ENCODE data around the gene KLHL40.
"Not testable (repeated sequence)": the region's sequence is repeated elsewhere in the genome, so short reads cannot be mapped to it uniquely, and the experiment has no call there.

Gene KLHL40

DNA sequence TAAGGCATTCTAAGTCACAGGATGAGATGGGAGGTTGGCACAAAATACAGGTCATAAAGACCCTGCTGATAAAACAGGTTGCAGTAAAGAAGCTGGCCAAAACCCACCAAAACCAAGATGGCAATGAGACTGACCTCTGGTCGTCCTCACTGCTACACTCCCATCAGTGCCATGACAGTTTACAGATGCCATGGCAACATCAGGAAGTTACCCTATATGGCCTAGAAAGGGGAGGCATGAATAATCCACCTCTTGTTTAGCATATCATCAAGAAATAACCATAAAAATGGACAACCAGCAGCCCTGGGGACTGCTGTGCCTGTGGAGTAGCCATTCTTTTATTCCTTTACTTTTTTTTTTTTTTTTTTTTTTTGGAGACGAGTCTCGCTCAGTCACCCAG lies 37.1 kb downstream of the KLHL40 start:
- DNase-seq (ENCODE audit: low read depth): not testable (repeated sequence)

DNA sequence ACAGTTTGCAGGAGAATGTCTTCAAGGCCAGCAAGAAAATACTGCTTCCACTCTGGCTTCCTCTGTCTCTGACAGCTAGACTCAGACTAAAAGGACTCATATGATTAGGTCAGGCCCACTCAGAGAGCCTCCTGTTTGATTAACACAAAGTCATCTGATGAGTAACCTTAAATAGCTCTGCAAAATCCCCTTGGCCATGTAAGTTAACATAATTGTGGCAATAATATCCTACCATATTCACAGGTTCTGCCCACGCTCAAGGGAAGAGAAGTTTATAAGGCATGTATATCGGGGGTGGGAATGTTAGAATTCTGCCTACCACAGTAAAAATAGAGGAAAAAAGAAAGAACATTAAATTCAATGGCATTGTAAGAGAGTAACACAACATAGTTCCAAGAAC lies 37.9 kb downstream of the KLHL40 start:
- DNase-seq (ENCODE audit: low read depth): no peak

DNA sequence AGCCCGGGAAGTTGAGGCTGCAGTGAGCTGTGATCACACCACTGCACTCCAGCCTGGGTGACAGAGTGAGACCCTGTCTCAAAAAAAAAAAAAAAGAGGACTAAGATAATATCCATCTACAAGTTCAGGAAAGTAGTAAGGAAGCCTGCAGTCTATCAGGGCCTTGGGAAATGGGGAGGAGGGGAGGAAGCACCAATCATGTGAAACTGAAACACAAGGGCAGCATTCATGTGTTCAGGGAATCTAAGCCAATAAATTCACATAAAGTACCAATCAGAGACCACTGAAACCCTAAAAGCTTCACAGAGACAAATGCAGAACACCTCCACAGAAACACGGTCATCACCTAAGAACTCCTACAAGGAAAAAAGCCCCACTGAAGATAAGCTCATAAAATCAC lies 40.1 kb downstream of the KLHL40 start:
- DNase-seq (ENCODE audit: low read depth): no peak

DNA sequence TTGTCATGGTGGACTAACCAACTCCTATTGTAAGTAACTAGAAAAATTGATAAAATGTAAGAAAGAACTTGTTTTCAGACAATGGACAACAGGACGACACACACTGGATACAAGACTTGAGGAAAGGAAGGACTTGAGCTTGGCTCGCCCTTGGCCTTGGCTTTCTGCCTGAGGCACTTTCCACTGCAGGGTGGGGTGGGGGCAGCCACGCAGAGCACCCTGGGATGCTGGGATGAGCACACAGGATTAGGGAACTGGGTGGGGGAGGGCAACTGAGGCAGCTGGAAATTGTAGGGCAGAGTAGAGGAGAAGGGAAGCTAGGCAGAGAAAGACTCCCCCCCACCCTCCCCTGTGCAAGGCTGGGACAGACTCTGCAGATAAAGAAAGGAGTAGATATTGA lies 42.7 kb downstream of the KLHL40 start:
- DNase-seq (ENCODE audit: low read depth): no peak

DNA sequence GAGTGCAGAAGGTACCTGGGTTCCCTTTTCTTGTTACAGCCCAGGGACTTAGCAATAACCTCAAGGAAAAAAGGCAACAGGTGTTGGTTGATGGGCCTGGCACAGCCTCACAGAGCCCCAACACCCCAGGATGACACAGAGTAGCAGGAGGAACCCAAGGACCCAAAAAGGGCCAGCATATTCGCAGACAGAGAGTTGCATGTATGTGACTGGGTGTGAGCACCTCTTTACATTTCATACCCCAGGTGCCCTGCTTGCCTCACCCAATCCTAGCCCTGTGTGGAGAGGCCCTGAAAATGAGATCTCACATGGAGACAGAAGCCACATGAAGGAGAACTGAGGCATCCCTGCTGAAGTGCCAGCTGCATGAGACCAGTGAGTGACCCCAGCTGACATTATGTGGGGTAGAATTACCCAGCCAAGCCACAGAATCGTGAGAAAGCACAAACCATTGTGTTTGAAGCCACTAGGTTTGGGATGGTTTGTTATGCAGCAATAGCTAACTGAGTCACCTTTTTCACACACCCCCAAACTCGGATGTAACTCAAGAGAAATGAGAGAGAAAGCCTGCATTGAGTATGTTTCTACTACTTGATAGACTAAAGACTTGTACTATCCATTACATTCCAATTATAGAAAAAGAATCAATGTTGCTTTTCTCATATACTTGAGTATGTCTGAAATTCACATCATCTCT lies 43.5 kb downstream of the KLHL40 start:
- no peak for DNase-seq (ENCODE audit: low read depth)

DNA sequence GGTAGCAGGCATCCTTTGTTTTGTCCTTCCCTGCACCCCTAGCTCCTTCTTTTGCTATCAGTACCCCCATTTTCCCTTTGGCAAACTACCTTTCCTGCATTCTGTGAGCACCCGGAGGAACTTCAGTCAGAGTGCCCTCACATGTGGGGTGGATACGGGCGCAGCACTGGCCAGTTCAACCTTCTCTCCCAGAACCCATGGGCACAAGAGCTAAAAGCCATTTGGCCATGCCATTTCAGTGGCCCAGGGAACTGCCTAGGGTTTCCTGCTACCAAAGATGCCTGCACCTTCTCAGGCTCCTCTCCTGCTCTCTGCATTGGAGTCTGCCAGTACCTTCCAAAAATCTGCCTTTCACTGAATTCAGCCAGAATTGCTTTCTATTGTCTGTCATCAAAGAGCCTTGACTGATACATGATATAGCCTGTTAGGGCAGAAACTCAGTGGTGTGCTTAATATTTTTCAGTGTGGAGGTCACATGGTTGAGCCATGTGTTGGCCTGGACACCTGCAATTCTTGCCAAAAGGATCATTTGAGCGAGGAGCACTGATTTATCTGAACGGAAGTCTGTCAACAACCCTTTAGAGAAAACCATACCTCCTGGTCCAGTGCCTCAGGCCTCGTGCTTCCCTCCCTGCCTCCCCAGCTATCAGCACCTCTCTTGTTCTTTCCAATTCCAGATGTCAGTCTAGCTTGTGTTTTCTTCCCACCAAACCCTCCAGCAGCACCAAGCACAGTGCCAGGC lies 44.2 kb downstream of the KLHL40 start:
- DNase-seq (ENCODE audit: low read depth): no peak

DNA sequence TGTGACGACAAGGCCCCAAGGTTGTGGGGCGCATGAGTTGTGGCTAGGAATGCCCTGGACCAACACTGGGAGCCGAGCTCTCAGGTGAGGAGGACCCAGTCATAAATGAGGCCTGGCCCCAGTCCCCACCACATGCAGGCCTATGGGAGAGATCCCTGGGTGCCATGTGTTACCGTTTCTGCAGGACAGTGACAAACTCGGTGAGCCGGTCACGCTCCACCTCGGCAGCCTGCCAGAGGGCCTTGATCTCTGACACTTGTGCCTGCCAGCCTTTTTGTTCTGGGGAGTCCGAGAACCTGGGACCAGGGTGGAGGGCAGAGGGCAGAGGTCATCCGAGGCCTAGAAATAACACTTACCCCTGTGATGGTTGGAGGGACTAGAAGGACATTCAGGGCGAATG lies 45.0 kb downstream of the KLHL40 start:
- DNase-seq (ENCODE audit: low read depth): no peak

DNA sequence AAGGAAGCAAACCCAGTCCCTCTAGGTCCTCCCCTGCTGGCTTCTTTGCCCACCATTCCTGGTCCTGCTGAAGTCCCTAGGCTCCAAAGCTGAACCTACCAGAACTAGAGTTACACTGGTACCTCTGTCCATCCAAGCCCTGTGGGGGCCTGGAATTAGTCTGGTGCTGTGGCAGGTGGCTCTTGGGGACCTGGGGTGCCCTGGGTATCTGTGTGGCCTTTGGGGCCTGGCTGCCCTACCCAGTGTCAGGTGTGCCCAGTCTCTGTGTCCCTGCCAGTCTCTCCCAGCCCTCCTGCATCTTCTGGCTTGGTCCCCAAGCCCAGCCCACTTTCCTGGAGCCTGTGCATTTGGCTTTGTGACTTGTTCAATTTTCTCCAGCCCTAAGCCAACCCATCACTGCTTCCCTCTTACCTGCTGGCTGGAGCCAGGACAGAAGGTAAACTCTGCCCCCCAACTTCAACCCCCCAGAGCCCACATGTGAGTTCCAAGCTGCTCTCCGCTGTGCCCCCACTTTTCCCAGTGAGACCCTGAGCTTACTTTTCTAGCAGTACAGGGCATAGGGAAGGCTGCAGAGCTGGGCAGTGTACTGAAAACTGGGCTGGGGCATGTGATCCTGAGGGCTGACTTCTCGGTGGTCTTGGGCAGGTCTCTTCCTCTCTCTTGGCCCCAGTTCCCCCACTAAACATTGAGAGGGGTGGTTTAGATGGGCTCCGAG lies 45.5 kb downstream of the KLHL40 start:
- DNase-seq (ENCODE audit: low read depth): no peak

DNA sequence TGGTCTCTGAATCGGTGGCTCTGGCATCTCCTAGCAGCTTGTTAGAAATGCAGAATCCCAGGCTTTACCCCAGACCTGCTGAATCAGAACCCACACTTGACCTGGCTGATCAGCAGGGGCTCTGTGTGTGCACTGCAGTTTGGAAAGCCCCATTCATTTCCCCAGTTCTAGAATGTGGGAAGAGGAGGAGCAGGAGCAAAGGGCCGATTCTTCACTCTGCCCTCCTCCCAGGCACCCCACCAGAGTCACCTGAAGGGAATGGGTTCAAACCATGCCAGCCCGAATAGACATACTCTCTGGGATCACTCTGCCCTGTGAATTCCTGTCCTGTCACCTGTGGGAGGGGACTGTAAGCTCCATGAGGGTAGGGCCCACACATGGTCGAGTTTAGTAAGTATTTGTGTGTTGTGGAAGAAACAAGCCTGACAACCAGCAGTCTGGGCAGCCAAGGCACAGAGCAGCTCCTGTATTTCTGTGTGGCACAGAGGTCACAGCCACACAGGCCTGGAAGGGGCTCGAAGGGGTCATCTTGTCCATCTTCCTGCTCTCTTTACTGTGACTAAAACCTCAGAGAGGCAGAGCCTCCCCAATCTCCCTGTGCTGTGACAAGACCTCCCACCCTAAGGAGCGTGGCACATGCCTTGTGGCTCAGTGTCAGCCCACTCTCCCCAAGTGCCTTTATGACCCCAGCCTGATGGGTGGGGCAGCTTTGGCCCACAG lies 46.3 kb downstream of the KLHL40 start:
- no peak for DNase-seq (ENCODE audit: low read depth)

DNA sequence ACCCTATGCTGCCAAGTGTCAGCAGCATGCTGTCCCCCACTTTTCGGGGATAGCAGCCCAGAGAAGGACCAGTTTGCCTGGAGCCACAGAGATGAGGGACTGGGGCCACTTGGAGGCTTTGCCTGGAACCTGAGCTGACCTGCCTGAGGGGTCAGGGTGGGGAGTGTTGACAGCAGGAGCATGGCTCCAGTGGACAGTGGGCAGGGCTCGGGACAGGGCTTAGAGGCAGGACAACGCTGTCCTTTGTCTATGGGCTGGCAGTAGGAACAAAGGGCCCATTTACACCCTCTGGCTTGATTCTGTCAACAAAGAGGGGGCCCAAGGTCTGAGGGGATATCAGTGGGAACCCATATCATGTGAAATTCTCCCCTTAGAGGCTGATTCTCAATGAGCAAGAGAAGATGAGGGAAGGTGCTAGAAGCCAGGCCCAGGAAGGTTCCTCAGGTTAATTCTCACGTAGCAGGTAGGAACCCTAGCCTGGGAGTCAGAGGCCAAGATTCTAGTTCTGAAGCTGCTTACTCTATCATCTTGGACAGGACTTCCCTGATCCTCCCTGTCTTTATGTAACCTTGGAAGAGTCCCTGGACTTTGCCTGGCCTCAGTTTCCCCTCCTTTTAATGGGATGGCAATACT lies 47.0 kb downstream of the KLHL40 start:
- no peak for DNase-seq (ENCODE audit: low read depth)

DNA sequence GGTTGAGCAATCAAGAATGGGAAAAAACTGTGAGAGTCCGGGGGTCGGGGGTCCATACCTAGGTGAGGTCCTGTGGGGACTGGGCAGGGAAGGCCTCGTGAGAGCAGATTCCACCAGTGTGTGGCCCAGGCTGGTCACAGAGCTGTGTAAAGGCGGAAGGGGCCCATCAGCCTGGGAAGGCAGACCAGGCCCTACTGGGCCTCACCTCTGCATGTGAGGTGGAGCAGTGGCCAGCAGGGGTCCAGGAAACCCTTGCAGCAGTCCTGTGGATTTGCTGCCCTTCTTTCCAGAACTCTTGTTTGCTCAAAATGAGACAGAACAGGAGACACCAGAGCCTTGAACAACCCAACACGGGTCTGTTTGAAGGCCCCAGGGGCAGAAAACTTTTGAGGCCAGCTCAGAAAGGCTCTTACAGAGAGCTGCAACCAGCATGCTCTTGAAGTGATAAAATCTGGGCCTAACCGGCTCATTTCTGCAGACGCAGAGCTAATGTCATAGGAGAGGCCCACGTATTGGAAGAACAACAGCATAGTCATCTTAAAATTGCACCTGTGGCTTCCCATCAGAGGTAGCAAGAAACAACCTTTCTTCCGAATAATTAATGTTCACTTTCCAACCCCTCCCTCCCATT lies 47.6 kb downstream of the KLHL40 start:
- DNase-seq (ENCODE audit: low read depth): no peak

DNA sequence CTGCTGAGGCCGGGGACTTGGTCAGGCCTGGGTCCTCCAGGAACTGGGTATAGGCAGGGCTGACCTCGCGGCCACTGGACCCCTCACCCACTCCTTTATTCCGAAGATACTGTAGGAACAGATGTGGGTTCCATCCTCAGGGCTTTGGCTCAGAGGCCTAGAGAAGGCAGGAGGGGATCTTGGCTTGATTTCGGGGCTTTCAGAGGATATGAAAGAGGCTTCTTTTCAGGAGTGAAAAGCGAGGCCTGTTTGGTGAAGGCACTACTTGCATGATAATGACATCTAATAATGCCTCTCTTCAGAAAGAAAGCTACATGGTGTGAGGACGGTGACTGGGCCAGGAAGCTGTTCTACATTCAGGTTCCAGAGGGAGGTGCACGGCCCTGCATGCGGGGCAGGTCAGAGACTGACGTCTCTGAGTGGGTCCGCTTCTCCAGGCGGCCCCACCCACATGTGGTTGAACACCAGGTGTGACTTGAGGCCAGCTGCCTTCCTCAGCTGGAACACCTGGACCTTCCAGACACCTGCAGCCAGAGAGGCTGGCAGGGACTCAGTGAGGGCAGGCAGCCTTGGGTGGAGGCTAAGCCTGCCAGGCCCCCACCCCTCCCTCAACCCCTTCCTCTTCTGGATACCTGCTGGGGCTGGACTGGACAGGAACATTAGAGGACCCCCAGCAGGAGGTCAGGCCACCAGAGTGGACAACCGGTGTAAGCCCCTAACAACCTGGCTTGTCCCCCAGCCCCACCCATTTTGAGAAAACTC lies 48.3 kb downstream of the KLHL40 start:
- no peak for DNase-seq (ENCODE audit: low read depth)

DNA sequence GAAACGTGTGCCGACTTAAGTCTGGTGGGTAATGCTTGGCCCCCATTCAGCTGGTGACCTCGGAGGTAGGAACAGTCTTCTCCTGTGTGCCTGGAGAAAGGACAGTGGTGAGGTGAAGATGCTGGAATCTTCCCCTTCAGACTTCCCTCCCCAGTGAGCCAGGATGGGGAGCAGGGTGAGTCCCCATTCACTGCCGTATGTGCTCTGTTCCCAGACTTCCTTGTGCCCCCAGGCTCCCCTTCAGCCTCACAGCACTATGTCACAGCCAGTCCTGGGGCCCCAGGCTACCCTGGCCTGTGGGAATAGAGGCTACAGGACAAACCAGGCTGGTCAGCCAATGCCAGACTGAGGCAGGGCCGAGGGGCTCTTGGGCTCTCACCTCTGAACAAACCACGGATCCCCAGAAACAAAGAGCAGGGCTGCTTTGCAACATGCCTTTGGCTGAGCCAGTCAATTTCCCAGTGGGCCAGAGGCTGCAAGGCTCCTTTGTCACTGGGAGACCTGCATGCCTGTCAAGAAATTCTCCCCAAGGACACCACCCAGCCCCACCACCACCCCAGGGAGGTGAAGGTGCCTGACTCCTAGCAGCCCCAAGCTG lies 49.0 kb downstream of the KLHL40 start:
- no peak for DNase-seq (ENCODE audit: low read depth)

DNA sequence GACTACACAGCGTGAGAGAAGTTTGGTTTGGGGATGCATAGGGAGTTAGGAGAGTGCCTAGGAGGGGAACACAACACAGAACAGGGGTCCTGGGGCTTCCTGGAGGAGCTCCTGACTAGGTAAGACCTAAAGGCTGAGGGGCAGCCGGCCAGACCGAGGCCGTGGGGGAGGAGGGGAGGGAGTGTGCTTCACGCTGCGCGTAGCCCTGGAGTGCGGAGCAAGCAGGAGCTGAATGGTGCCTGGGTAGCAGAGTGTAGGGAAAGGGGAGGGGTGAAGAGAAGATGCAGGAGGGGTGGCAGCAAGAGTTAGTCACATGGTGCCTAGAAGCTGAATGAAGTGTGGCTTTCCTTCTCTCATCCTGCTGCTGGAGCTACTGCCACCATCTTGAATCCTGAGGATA lies 49.7 kb downstream of the KLHL40 start:
- no peak for DNase-seq (ENCODE audit: low read depth)

DNA sequence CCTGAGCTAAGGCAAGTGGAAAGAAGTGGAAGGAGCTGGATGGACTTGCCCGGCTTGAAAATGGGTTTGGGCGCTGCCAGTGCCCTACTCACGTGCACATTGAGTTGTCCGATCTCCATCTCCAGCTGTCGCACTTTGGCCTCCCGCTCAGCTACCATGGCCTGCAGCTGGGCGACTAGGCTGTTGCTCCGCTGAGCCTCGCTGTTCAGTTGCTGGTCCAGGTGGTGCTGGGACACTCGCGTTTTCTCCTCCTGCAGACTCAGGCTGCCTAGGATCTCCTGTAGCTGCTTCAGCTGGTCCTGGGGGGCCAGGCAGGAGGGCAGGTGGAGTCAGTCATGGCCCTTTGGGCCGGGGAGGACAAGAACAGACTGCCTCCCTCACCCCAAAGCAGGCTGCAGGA lies 50.3 kb downstream of the KLHL40 start:
- DNase-seq (ENCODE audit: low read depth): no peak

DNA sequence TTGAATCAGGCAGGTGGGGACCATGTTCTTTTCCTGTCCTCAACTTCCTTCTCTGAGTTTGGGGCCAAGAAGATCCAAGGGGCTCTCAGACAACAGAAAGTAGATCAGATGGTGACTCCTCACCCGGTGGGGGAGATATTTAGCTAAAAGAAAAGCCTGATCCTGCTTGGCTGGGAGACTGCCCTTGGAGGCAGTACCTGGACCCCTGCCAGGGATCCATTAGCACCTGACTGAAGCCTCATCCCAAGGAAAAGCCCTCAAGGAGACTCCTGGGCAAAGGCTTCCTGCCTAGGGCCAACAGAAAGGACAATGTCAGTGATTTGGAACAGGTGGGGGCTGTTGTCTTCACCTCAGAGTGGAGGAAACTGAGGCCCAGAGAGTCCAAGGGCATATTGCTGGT lies 50.7 kb downstream of the KLHL40 start:
- no peak for DNase-seq (ENCODE audit: low read depth)

DNA sequence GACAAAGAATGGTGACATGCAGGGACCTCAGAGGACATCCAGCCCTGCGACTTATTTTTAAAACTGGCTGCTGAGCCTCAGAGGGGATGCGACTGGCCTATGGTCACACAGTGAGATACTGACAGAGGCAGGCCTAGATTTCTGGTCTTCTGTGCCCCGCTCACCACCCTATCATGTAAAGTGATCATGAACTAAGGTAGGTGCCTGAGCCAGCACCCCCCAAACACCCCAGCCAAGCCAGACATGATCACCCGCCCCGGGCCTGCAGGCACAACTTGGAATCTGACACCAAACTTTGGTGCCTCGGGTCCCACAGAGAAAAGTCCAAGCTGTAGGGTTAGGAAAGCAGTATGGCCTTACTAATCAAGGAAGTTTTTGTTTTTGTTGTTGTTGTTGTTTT lies 51.2 kb downstream of the KLHL40 start:
- DNase-seq (ENCODE audit: low read depth): no peak

DNA sequence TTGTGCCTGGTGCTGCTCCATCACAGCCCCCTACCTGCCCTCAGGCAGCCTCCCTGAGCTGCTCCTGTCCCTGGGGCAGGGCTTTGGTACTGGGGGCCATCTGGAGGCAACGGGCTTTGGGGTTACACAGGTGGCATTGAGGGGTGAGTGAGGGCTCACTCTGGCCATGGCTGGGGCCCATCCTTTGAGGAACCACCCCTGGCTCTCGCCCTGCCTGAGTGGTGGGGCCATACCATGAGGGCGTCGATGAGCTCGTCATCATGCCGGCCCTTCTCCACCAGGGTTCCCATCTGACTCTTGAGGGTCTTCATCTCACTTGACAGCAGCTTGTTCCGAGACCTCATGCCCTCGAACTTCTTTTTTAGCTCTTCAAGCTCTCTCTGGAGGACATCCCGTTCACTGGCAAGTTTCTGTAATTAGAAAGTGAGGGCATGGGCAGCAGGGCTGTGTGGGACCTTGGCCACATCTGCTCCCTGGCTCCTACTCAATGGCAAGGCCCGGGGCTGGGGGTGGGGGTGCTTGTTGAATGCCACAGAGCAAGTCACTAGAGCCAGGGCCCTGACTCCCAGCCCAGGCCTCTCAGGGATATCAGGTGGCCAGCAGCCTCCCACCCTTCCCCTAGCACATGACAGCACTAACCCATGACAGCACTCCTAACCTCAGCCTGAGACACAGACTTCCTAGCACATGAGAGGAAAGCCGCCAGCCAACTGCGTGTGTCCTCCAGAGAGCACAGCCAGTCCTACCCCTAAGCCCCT lies 54.2 kb downstream of the KLHL40 start:
- no peak for DNase-seq (ENCODE audit: low read depth)

DNA sequence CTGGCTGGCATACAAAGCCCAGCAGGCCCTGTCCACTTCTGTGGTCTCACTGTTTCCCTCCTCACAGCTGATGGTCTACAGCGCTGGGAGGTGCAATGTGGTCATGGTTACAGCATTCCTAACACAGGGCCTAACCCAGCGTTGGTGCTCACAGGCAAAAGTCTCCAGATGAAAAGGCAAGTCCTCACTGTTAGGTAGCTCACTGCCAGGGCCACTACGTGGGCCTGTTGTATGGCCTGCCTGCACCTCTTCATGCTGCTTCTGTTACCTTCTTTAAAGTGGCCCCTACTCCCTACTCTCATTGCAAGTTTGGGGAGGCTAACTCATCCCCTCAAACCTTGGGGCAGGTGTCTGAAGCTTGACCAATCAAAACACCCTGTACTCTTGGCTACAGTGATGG lies 56.5 kb downstream of the KLHL40 start:
- no peak for DNase-seq (ENCODE audit: low read depth)
